LHCN-M2 (cell line): ENCODE measurements around the gene ECE1. TPM values are rescaled to one million over a fixed set of nuclear protein-coding genes. Genes with fewer than 3 reads are reported as not detected.
"Not testable (repeated sequence)": the region's sequence is repeated elsewhere in the genome, so short reads cannot be mapped to it uniquely, and the experiment has no call there.

Experiments used
- DNase-seq: peaks from one replicate; pipeline ENCODE4 v3.0.0-alpha.2; 2012; ENCODE audit warnings: low read depth
- total RNA-seq: library from RNA; depleted of rRNA; stranded (reverse); fragments of >200 nt; gene quantifications from 2 replicates; pipeline ENCODE4 v1.2.3, GENCODE V29; 2014; rRNA removed

Gene ECE1
- total RNA-seq, 1 experiment from 2014 or later = 50.5 TPM

- DNase-seq = no peak
These were observed 102.0 kb downstream of the ECE1 start for GRCh38 chr1:21188235-21188634.

- DNase-seq = no peak
These were observed 105.0 kb downstream of the ECE1 start for GRCh38 chr1:21185221-21185731.

- DNase-seq = peak; percentile 34
These were observed 106.0 kb downstream of the ECE1 start for GRCh38 chr1:21184276-21184675.

- no peak for DNase-seq
These were observed 108.0 kb downstream of the ECE1 start for GRCh38 chr1:21182181-21182731.

- not testable (repeated sequence) for DNase-seq
These were observed 112.0 kb downstream of the ECE1 start for GRCh38 chr1:21178271-21178670.

GRCh38 chr1:21176586-21177555 is 113.4 kb downstream of the ECE1 start, which contains the start of gene EIF4G3:
TSS of gene EIF4G3 (minus strand) at chr1:21176897. CDS start at chr1:21002742, 174,155 bp downstream.
- peak; percentile 94 for DNase-seq

GRCh38 chr1:21175670-21176581 is 114.3 kb downstream of the ECE1 start:
- peak; percentile 36 for DNase-seq

- DNase-seq = peak; percentile 58
These were observed 115.0 kb downstream of the ECE1 start for GRCh38 chr1:21175324-21175669.

- DNase-seq = peak; percentile 40
These were observed 115.5 kb downstream of the ECE1 start for GRCh38 chr1:21174654-21175323.

- DNase-seq = no peak
These were observed 116.0 kb downstream of the ECE1 start for GRCh38 chr1:21174230-21174629.

GRCh38 chr1:21173096-21173495 is 117.2 kb downstream of the ECE1 start:
- not testable (repeated sequence) for DNase-seq

GRCh38 chr1:21170837-21171236 is 119.4 kb downstream of the ECE1 start:
- peak; percentile 63 for DNase-seq

GRCh38 chr1:21168444-21168843 is 121.8 kb downstream of the ECE1 start:
- DNase-seq = no peak

Other genes starting within 250 kb of the ECE1 start
- 41.6 and 45.8 TPM in 2 replicates for gene EIF4G3, start 113.6 kb downstream of the ECE1 start, total RNA-seq
- 11.7 and 16.6 TPM in 2 replicates for gene NBPF3, start 149.7 kb upstream of the ECE1 start, total RNA-seq
- 128 and 138 TPM in 2 replicates for gene ALPL, start 219.0 kb upstream of the ECE1 start, total RNA-seq